OCI-LY7 (cell line): ENCODE data around the gene TGFBRAP1. TPM values are rescaled to one million over a fixed set of nuclear protein-coding genes. Genes with fewer than 3 reads are reported as not detected.

Experiments used
- BruUV-seq: library from RNA; stranded (reverse); fragments of 400-500 nt; replicated peaks from 2 replicates; lab custom pipeline; 2021; lab: Mats Ljungman, UMichigan
- CTCF ChIA-PET: fragments of 300-600 bp; sonication (Branson Sonifier 250); formaldehyde crosslinking; loops from one replicate; lab custom pipeline; 2022; ENCODE audit warnings: antibody characterized with exemption; ENCODE audit not compliant: unreplicated experiment; lab: Charles Lee
- POLR2A ChIA-PET: fragments of 300-600 bp; sonication (Branson Sonifier 250); formaldehyde crosslinking; loops from one replicate; lab custom pipeline; 2022; ENCODE audit warnings: antibody characterized with exemption; lab: Charles Lee
- DNase-seq: peaks from one replicate; pipeline ENCODE4 v3.0.0-alpha.2; 2015; ENCODE audit warnings: low spot score
- H2AFZ ChIP-seq: fragments of 200-600 bp; sonication (generic), shearing (Covaris generic); 2 replicates; pipeline ENCODE4 v1.6.1; 2014; ENCODE audit warnings: mild to moderate bottlenecking, antibody characterized with exemption, low read length, moderate library complexity
- H3K27ac ChIP-seq: fragments of 200-600 bp; sonication (generic); 2 replicates; pipeline ENCODE4 v1.5.1; 2014; ENCODE audit warnings: mixed run types, low read depth, mild to moderate bottlenecking, moderate library complexity, low read length, inconsistent platforms; ENCODE audit not compliant: poor library complexity, severe bottlenecking
- H3K36me3 ChIP-seq: fragments of 200-600 bp; sonication (generic); 2 replicates; pipeline ENCODE4 v1.6.1; 2014; ENCODE audit warnings: mild to moderate bottlenecking, antibody characterized with exemption, low read length, moderate library complexity, mixed read lengths; ENCODE audit not compliant: insufficient read depth
- H3K4me1 ChIP-seq: fragments of 200-600 bp; sonication (generic); 2 replicates; pipeline ENCODE4 v1.5.1; 2014; ENCODE audit warnings: mild to moderate bottlenecking, low read length; ENCODE audit not compliant: insufficient read depth, poor library complexity, severe bottlenecking
- H3K4me2 ChIP-seq: fragments of 200-600 bp; sonication (generic); 2 replicates; pipeline ENCODE4 v1.6.1; 2014; ENCODE audit warnings: mild to moderate bottlenecking, low read length
- H3K4me3 ChIP-seq: fragments of 200-600 bp; sonication (generic); 2 replicates; pipeline ENCODE4 v1.5.1; 2014; ENCODE audit warnings: mild to moderate bottlenecking, low read depth, low read length; ENCODE audit not compliant: poor library complexity, severe bottlenecking
- H3K79me2 ChIP-seq: fragments of 200-600 bp; sonication (generic); 2 replicates; pipeline ENCODE4 v1.6.1; 2016; ENCODE audit warnings: low read depth, mild to moderate bottlenecking, low read length, moderate library complexity, mixed read lengths; ENCODE audit not compliant: insufficient read depth
- H3K9me2 ChIP-seq: fragments of 200-600 bp; sonication (generic); 2 replicates; pipeline ENCODE4 v1.6.1; 2016; ENCODE audit warnings: mild to moderate bottlenecking, low read length, mixed read lengths; ENCODE audit not compliant: insufficient read depth
- H3K9me3 ChIP-seq: fragments of 200-600 bp; sonication (generic); 2 replicates; pipeline ENCODE4 v1.6.1; 2014; ENCODE audit warnings: mild to moderate bottlenecking, mixed run types, low read length, mixed read lengths
- H4K20me1 ChIP-seq: fragments of 200-600 bp; sonication (generic); 2 replicates; pipeline ENCODE4 v1.6.1; 2014; ENCODE audit warnings: mild to moderate bottlenecking, antibody characterized with exemption, low read length, moderate library complexity, mixed read lengths; ENCODE audit not compliant: insufficient read depth
- EZH2phosphoT487 ChIP-seq: fragments of 200-600 bp; sonication (generic); IDR thresholded peaks from 2 replicates; pipeline ENCODE4 v1.6.1; 2018; ENCODE audit warnings: low read depth, borderline replicate concordance, mild to moderate bottlenecking, mixed run types, antibody characterized with exemption, low read length, moderate library complexity, mixed read lengths
- intact Hi-C: fragments of 100-400 bp; cut with micrococcal nuclease; formaldehyde crosslinking; loops from one replicate; pipeline ENCODE4 v1.10.0; 2022; ENCODE audit not compliant: unreplicated experiment
- total RNA-seq, 2 experiments: library from RNA; depleted of rRNA in 1 of 2; stranded (reverse); fragments of >200 nt in 1 of 2; shearing (Covaris generic) in 1 of 2; gene quantifications; 2 replicates each; pipeline ENCODE4 v1.2.3, GENCODE V29; 2014 to 2022
- TF ChIP-seq, protein P1 (sequence below): fragments of 200-600 bp; sonication (generic); conservative IDR thresholded peaks from 2 replicates; pipeline ENCODE4 v1.5.1; 2014; ENCODE audit warnings: mild to moderate bottlenecking, antibody characterized with exemption, low read length, moderate library complexity, mixed read lengths

TGFBRAP1 gene
- total RNA-seq, 2 experiments from 2014 or later: 20.5 to 24.6 TPM

DNA sequence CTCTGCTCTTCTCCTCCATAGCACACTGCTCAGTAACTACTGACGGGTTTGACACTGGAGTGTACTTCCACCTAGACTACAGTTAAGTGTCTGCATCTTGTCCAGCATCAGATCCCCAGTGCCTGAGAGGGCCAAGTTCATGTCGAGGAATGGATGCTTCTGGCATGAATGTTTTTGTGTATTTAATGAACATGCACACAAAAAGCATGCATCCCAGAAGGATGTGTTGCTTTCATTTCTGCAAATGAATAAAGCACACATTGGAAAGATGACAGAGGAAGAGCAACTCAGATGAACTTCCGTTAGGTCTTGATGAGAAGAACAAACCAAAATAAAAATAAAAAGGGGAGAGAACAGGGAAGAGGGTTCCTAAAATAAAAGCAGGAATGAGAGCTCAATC lies 35.7 kb upstream of the TGFBRAP1 start:
- Histone ChIP-seq H3K4me2 (no peak overlapping the region), H4K20me1 (no peaks in the 10 kb centered on the region), H3K36me3 (no peaks in the 10 kb centered on the region), H3K9me2 (no peaks in the 10 kb centered on the region), H3K27ac (no peak overlapping the region), H3K4me1 (no peaks in the 10 kb centered on the region), H3K79me2 (no peaks in the 10 kb centered on the region), H2AFZ (no peak overlapping the region), H3K9me3 (no peaks in the 10 kb centered on the region), H3K4me3 (no peak overlapping the region)
- no peak for DNase-seq
- ChIA-PET POLR2A (interaction anchor here (0.7 to 1.4 kb wide), 3 partner anchors 9 to 684 kb away, joined by 3 to 5 read pairs (median 3); no protein-coding TSS in a partner anchor), CTCF (no interaction called here)
- TF ChIP-seq, protein P1, sequence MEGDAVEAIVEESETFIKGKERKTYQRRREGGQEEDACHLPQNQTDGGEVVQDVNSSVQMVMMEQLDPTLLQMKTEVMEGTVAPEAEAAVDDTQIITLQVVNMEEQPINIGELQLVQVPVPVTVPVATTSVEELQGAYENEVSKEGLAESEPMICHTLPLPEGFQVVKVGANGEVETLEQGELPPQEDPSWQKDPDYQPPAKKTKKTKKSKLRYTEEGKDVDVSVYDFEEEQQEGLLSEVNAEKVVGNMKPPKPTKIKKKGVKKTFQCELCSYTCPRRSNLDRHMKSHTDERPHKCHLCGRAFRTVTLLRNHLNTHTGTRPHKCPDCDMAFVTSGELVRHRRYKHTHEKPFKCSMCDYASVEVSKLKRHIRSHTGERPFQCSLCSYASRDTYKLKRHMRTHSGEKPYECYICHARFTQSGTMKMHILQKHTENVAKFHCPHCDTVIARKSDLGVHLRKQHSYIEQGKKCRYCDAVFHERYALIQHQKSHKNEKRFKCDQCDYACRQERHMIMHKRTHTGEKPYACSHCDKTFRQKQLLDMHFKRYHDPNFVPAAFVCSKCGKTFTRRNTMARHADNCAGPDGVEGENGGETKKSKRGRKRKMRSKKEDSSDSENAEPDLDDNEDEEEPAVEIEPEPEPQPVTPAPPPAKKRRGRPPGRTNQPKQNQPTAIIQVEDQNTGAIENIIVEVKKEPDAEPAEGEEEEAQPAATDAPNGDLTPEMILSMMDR: no peak
- no peak for TF ChIP-seq EZH2phosphoT487
- BruUV-seq: no TSS peak
- intact Hi-C loops: no loop called here

DNA sequence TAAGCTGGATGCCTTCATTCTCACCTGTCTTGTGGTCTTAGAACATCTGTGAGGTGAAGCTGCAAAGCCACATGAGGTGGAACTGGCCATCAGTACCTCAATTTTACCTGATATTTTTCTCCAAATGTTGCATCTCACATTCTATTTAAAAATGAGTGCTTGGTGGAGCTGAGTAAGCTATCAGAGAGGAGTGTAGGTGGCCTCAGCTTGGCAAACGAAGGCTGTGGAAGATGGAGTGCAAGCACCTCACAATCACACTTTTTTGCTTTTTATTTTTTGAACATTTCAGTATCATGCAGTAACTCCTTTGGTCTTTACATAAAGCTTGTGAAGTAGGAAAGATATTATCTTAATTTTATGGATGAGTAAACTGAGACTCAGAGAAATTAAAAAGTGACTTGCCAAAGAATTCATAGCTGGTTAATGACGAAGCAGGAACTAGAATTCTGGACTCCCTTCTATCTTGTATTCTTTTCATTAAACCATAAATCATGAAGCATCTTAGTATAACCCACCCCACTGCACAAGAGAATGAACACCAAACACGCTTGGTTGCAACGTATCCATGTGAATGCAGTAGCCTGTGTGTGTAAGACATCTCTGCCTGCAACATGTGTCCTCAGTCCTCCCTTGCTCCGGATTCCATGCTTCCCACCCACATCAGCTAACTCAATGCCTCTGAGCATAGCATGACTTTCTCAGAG lies 35.1 kb upstream of the TGFBRAP1 start:
- no peak for TF ChIP-seq EZH2phosphoT487
- TF ChIP-seq, protein P1: no peak
- CTCF ChIA-PET: no interaction called here
- H3K9me2 ChIP-seq: no peaks in the 10 kb centered on the region
- no peak overlapping the region for H3K4me3 ChIP-seq
- no peak for DNase-seq
- no peaks in the 10 kb centered on the region for H3K4me1 ChIP-seq
- H3K9me3 ChIP-seq: no peaks in the 10 kb centered on the region
- POLR2A ChIA-PET: interaction anchor here (1.4 kb wide), 1 partner anchor 8 kb away, joined by 3 read pairs; no protein-coding TSS in a partner anchor
- no peaks in the 10 kb centered on the region for H3K79me2 ChIP-seq
- intact Hi-C loops: no loop called here
- H2AFZ ChIP-seq: no peak overlapping the region
- BruUV-seq: no TSS peak
- no peak overlapping the region for H3K4me2 ChIP-seq
- H3K27ac ChIP-seq: no peak overlapping the region
- peaks cover 2% of the 10 kb centered on the region; the same call in 1 of the 2 replicates for H3K36me3 ChIP-seq
- H4K20me1 ChIP-seq: no peaks in the 10 kb centered on the region

DNA sequence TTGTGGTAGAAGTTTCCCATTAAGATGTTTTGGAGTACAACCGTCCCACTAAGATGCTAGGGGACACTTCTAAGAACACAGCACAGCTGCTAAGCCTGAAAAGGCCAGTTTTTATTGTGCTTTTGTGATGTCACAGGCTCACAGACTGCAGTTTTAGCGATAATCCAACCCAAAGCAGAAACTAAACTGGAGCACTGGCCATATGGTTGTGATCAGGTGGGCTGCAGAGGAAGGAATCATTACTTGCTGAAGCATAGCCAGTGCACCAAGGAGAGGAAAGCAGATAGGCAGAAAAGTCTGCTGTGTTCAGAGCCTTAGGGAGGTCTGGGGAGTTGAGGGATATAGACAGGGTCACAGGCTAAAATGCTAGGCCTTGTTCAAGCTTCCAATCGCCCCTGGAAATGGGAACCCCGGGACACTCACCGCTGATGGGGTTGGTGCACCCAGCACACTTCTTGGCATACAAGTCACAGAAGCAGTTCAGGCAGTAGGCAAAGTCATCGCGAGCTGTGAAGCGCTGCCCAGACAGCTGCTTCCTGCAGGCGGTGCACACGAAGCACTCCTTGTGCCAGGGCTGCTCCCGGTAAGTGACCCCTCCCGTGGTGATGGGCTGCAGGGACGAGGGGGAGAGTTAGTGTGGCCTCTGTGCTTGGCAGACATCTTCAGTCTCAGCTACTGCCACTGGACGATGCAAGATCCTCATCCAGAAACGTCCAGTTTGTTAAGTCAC lies 33.5 kb upstream of the TGFBRAP1 start:
- H2AFZ ChIP-seq: no peak overlapping the region
- no peaks in the 10 kb centered on the region for H3K9me3 ChIP-seq
- peaks cover 12% of the 10 kb centered on the region for H3K36me3 ChIP-seq
- H3K9me2 ChIP-seq: no peaks in the 10 kb centered on the region
- DNase-seq: no peak
- CTCF ChIA-PET: interaction anchor here (0.6 kb wide), 1 partner anchor 332 kb away, joined by 3 read pairs; no protein-coding TSS in a partner anchor
- H3K4me2 ChIP-seq: no peak overlapping the region
- no peaks in the 10 kb centered on the region for H3K4me1 ChIP-seq
- POLR2A ChIA-PET: no interaction called here
- no TSS peak for BruUV-seq
- H3K79me2 ChIP-seq: no peaks in the 10 kb centered on the region
- TF ChIP-seq, protein P1: no peak
- TF ChIP-seq EZH2phosphoT487: no peak
- no peak overlapping the region for H3K4me3 ChIP-seq
- intact Hi-C loops: no loop called here
- no peaks in the 10 kb centered on the region for H4K20me1 ChIP-seq
- no peak overlapping the region for H3K27ac ChIP-seq
